Fibroblast of pulmonary artery (primary cell): ENCODE measurements around the gene UGT1A8.

ENCODE experiments used
- DNase-seq: peaks from one replicate; pipeline ENCODE4 v3.0.0-alpha.2; 2010; ENCODE audit warnings: low read depth
- H3K4me3 ChIP-seq: replicated peaks from 2 replicates; pipeline ENCODE4 v1.5.1; 2011; ENCODE audit warnings: low read depth, mild to moderate bottlenecking, control low read depth, low read length, moderate library complexity
- CTCF ChIP-seq: IDR thresholded peaks from 2 replicates; pipeline ENCODE4 v1.5.1; 2011; ENCODE audit warnings: mild to moderate bottlenecking, control low read depth, low read length, inconsistent platforms; ENCODE audit errors: missing control alignments

Gene UGT1A8

DNA sequence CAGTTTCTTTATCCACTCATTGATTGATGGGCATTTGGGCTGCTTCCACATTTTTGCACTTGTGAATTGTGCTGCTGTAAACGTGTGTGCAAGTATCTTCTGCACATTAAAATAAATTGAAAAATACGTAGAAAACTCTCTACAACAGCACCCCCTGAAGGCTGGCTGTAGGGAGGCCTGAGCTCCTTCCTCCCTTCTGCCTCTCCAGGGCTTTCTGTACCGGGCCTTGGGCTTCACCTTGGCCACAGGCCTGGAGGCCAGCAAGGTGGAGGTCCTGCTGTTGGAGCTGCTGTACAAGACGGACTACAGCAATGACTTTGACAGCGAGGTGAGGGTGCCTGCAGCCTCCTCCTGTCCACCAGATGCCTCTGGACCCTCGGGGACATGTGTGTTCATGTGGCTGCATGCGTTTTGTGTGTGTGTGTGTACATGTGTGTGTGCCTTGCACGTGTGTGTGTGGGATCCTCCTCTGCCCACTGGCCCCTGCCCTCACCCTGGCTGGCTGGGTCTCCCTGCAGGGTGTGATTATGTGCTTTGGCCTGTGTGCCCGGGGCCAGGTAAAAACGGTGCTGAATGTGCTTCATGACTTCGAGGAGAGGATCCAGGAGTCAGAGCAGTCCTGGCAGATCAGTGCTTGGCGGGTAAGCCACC, 189.9 kb downstream of the UGT1A8 start:
- TF ChIP-seq CTCF, result no peak
- DNase-seq, result no peak
- H3K4me3 ChIP-seq, result no peak overlapping the region

- DNase-seq, result no peak
- no peak overlapping the region for H3K4me3 ChIP-seq
- TF ChIP-seq CTCF, result no peak
These were observed 190.8 kb downstream of the UGT1A8 start for GRCh38 chr2:233807966-233808935.

DNA sequence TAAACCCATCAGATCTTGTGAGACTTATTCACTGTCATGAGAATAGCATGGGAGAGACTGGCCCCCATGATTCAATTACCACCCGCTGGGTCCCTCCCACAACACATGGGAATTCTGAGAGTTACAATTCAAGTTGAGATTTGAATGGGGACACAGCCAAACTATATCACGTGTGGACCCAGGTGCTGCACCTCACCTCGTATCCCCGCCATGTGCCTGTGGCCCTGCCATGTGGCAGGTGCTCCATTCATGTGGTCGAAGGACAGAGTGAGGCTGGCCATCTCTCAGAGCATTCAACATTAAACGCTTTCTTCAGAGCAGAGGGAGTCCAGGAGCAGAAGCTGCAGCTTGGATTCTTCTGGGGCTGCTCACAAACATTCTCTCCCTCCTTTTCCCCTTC, 193.0 kb downstream of the UGT1A8 start:
- no peak for DNase-seq
- H3K4me3 ChIP-seq, result no peak overlapping the region

GRCh38 chr2:233811087-233811486, 193.7 kb downstream of the UGT1A8 start:
- DNase-seq, result no peak
- H3K4me3 ChIP-seq, result no peak overlapping the region
- TF ChIP-seq CTCF, result no peak

More for the DNA sequence above, 193.0 kb downstream of the UGT1A8 start:
- no peak for TF ChIP-seq CTCF

GRCh38 chr2:233811732-233812131, 194.3 kb downstream of the UGT1A8 start:
- H3K4me3 ChIP-seq, result no peak overlapping the region
- DNase-seq, result no peak
- TF ChIP-seq CTCF, result no peak

DNA sequence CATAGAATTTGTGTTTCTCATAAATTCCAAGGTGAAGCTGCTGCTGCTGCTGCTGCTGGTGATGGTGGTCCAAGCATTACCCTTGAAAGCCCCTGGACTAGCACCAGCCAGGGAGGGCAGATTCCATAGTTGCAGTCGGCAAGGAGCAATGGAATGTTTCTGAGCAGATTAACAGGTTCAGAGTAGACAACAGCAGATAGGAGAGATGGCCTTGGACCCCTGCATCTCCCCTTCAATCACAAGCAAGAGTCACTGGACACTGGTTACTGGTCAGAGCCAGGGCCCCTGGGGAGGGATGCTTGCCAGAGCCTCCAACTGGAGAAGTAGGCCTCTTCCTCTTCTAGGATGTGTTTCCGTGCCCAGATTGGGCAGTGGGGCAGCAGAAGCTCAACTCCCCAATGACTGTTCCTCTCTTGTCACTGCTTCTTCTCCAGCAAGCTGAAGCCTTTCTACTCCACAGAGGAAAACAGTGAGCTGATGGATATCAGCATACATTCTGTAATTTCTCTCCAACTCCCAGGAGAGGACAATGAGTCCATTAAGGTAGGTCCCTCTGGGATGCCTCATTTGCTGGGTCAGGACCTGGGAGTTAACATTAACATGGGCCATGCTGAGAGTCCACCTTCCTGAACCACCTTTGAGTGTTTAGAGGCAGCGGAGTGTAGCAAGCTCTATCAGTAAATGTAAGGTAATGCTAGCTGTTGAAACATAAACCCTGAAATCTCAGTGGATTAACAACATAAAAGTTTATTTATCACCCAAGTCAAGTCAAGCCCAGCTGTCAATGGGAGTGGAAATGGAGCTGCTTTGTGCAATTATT, 196.0 kb downstream of the UGT1A8 start:
- DNase-seq, result no peak
- no peak overlapping the region for H3K4me3 ChIP-seq
- TF ChIP-seq CTCF, result no peak
